KBM-7 (cell line): ENCODE results near the gene PSMD11.
A peak's percentile ranks its signal among the peaks of the same experiment; 100 is the strongest.

Source experiments
- DNase-seq: peaks from one replicate; pipeline ENCODE4 v3.0.0-alpha.2; 2015
- in situ Hi-C: fragments of 300-500 bp; cut with MboI; formaldehyde crosslinking; loops from 2 replicates; pipeline ENCODE4 v1.14.3; 2020; ENCODE audit warnings: low sequenced_read_pairs, low pct_unique_long_range_greater_than_20kb, mixed read lengths

Gene PSMD11

DNA sequence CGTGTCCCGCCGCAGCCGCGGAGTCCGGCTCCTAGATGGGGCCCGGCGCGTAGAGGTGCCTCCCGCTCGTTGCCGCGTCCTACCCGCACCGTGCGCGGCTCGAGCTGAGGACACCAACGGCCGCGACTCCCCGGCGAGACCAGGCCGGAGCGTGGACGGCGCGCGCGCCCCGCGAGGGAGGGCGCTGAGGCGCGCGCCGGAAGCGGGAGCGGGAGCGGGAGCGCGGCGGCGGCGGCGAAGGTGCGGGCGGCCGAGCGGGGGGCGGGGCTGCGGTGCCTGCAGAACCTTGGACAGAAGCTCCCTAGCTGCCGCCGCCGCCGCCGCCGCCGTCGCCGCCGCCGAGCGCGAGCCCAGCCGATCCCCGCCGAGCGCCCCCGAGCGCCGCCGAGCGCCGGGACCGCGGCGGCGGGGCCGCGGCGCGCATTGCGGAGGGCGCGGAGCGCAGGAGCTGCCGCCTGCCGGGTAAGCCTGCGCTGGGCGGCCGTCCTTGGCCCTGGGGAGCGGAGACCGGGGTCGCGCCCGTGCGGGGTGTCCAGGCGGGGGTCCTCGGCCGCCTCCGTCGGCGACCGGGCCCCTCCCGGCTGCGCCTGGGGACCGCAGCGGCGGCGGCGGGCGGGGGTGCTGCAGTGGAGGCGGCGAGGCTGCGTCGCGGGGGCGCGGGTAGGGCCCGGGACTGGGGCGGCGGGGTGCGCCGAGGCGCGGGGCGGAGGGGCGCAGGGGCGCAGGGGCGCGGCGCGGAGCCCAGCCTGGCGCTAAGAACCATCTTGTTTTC is 42.6 kb downstream of the PSMD11 start, which contains the start of gene CDK5R1:
TSS of gene CDK5R1 (plus strand) at position 293 of the 772 bp plus-strand sequence. CDS start 628 bp downstream, outside the sequence.
- in situ Hi-C loops = loop anchor here (25.0 kb wide), 1 partner anchor 275 kb away; no protein-coding TSS in a partner anchor
- peak; percentile 45 for DNase-seq

DNA sequence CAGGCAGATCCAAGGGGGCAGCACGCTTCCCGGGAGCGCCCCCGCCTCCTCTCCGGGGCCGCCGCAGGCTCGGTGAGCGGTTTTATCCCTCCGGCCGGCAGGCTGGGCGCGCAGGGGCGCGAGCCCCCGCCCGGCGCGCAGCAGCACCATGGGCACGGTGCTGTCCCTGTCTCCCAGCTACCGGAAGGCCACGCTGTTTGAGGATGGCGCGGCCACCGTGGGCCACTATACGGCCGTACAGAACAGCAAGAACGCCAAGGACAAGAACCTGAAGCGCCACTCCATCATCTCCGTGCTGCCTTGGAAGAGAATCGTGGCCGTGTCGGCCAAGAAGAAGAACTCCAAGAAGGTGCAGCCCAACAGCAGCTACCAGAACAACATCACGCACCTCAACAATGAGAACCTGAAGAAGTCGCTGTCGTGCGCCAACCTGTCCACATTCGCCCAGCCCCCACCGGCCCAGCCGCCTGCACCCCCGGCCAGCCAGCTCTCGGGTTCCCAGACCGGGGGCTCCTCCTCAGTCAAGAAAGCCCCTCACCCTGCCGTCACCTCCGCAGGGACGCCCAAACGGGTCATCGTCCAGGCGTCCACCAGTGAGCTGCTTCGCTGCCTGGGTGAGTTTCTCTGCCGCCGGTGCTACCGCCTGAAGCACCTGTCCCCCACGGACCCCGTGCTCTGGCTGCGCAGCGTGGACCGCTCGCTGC is 43.3 kb downstream of the PSMD11 start:
- in situ Hi-C loops = loop anchor here (25.0 kb wide), 1 partner anchor 275 kb away; no protein-coding TSS in a partner anchor
- DNase-seq = peak; percentile 24

DNA sequence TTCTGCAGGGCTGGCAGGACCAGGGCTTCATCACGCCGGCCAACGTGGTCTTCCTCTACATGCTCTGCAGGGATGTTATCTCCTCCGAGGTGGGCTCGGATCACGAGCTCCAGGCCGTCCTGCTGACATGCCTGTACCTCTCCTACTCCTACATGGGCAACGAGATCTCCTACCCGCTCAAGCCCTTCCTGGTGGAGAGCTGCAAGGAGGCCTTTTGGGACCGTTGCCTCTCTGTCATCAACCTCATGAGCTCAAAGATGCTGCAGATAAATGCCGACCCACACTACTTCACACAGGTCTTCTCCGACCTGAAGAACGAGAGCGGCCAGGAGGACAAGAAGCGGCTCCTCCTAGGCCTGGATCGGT is 43.9 kb downstream of the PSMD11 start:
- DNase-seq = no peak
- in situ Hi-C loops = loop anchor here (25.0 kb wide), 1 partner anchor 274 kb away; no protein-coding TSS in a partner anchor

DNA sequence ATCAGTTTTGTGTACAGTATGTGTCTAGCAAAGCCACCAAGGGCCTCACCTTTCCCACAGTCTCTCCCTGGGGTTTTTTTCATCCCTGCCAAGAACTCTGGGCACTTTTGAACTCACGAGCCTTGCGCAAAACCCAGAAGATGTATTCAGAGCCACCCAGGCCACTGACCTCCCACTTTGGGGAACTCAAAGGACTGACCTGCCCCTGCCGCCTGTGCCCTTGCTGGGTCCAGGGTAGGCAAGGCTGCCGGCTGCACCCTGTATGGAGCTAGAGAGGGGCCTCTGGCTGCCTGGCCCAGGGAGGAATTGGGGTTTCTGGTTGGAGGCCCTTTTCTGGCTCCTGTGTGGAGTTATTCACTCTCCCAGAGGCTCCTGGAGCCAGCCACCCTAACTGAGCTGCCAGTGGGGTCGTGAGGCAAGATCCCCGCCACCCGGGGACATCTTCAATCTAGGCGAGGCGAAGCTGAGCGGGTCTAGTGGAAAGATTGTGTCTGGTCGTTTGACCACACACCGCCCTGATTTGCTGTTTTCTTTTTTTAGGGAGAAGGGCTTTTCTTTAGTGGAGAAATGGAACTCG is 44.4 kb downstream of the PSMD11 start:
- DNase-seq = no peak
- in situ Hi-C loops = loop anchor here (25.0 kb wide), 1 partner anchor 274 kb away; no protein-coding TSS in a partner anchor

DNA sequence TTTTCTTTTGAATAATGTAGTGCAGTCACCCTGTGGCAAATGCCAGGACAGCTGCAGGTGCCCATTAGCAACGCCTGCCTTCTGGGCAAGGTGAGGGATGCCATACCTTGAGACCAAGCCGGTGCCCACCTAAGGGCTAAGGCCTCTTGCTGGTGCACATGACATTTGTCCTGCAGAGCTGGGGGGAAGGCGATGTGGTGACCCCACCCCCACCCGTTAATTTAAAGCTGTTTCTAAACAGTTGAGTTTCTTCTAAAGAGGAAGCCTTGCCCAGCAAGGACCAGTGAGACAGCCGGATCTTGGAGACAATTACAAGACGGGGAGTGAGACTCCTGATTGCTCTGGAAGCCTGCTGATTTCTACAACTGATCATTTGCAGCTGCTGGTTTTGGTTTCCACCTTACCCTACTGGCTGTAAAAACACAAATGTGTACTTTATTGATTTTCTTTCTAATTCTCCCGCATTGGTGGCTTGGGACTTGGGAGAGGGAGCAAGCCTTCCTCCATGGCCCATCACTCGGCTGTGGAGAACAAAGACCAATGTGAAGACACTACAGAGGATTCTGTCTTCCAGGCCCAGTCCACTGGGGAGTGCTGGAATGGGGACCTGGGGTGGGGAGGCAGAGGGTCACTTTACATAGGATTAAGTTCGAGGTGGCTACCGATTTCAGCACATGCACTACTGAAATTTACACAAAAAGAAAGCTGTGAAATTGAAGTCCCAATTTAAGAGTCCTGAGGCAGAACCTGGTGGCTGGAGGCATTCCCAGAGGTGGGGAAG is 45.2 kb downstream of the PSMD11 start:
- in situ Hi-C loops = loop anchor here (25.0 kb wide), 1 partner anchor 273 kb away; no protein-coding TSS in a partner anchor

DNA sequence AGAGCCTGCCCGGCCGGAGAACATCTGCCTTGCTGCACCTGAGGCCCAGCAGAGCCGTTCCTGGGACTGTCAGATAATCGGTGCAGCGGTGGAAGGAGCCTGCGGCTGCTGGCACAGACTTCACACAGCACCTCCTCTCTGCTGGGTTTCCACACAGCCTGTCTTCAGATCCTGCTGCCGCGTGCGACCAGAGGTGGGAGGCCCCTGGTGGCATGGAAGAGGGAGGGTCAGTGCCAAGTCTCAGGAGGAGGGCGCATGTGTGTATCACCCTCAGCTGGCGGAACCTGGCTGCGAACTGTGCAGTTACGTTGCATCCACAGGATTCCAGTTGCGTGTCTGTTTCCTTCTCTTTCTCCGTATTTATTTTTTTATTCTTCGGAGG is 45.8 kb downstream of the PSMD11 start:
- DNase-seq = no peak
- in situ Hi-C loops = loop anchor here (25.0 kb wide), 1 partner anchor 272 kb away; no protein-coding TSS in a partner anchor

More for the DNA sequence above, 45.2 kb downstream of the PSMD11 start:
- no peak for DNase-seq

DNA sequence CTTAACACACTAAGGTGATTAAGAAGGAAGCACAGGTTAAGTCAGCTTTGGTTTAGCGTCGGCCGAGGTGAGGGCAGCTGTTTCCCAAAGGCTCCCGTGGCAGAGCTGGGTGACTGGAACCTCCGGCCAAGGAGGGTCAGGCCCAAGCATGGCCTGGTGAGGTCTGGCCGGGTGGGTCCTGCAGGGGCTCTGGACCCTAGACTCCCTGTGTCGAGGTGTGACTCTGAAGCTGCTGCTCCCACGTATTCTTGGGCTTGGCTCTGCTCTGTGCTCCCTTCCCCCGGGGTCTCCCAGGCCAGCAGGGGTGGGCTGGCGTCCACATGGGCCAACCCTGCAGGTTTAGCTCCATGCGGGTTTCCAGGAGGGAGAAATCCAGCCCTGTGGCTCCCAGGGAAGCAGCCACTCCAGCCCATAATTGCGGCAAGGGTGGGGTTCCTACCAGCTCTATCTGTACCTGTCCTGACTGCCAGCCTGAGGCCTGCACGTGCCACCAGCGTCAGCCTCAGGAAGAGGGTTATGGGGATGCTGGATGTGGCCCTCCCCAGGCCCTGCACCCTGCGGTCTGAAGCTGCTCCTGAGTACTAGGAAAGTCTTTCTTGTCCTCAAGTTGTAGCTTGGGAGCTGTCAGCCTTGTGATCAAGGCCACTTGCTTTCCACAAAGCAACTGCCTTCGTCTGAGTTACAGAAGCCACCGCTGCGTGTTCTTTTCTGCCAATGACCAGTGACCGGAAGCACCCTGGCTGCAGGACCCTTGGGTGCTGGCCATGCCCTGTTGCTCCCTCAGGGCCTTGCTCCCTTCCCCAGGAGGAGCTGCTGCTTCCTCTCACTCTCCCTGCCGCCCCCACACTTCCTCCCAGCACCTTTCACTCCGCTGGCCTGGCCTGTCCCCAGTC is 47.3 kb downstream of the PSMD11 start:
- peak; percentile 25 for DNase-seq
- in situ Hi-C loops = loop anchor here (25.0 kb wide), 1 partner anchor 271 kb away; no protein-coding TSS in a partner anchor

DNA sequence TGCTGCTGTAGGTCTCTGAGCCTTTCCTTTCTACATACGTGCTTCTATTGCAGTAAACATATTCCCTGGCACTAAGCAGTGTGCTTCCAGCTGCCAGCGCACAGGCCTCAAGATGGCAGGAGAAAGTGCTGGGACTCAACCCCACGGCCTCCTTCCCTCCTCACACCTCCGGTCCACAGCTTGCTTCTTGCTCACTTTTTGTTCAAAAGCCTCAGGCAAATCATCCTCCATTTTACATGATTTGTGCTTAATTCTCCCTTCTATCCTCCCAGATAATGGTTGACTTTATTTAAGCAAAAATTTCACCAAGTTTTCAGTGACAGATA is 47.9 kb downstream of the PSMD11 start:
- in situ Hi-C loops = loop anchor here (25.0 kb wide), 1 partner anchor 270 kb away; no protein-coding TSS in a partner anchor
- no peak for DNase-seq

DNA sequence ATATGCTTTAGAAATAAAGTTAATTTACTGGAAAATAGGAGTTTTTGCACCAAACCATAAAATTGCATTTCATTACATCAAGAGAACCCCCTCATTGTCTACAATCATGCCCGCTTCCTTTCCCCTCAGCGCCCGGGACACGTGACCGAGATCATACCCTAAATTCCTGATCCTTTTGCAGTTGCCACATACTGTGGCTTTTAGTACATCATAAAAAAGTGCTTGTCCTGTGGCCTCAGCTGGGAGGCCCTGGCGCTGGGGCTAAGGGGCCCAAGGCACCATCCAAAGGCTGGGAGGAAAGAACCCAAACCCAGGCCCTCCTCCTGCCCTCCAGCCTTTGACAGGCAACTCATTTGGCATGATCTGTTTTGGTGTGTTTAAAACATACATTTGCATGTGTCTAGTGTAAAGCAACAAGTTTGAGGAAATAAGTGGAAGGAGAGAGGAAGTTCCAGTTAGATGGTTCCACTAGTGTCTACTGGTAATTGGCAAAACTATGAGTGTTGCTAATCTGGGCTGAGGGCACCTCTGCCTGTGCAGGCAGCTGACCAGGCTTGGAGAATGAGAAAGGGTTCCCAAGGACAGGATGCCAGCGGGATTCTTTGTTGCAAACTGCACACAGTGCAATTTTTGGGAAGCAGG is 48.5 kb downstream of the PSMD11 start:
- in situ Hi-C loops = loop anchor here (25.0 kb wide), 1 partner anchor 270 kb away; no protein-coding TSS in a partner anchor
- peak; percentile 36 for DNase-seq

DNA sequence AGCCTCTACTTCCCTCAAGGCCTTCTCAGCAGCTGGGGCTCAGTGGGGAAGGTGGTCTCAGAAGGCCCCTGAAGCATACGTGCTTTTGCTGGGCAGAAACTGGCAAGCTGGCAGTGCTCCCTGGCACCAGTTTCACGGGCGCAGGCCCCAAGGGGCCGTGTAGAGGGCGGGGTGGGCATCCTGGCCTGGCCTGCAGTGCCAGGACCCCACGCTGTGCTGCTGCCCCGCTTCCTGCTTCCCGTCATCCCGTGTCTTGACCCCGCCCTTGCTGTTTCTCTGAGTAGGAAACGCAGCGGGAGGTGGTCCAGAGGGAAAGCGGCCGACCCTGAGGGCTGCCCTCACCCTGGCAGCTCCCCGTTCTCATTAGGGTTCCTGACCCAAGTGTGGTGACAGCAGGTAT is 49.3 kb downstream of the PSMD11 start:
- in situ Hi-C loops = loop anchor here (25.0 kb wide), 1 partner anchor 269 kb away; no protein-coding TSS in a partner anchor

DNA sequence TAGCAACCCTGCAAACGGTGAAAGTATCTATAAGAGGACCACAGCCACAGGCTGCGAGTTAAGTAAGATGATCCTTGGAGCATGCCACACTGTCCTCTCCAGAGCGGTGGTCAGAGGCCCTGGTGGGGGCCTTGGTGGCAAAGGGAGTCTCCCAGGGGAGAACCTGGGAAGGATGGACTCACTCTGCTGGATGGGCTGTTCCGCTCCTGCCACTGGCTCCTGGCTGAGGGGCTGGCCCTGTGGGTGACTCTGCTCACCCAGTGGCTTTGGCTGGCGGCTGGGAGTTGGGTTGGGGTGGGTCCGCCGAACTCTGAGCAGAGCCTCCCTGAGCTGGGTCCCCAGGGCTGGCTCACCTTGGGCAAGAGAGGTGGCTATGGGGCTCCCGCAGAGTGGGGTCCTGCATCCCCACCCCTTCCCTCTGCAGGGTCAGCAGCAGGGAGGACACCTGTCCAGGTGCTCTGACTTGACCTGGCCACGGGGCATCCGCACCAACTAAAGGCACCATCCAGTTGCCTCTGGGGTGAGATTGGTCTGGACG is 49.7 kb downstream of the PSMD11 start:
- no peak for DNase-seq
- in situ Hi-C loops = loop anchor here (25.0 kb wide), 1 partner anchor 268 kb away; no protein-coding TSS in a partner anchor

More for the DNA sequence above, 49.3 kb downstream of the PSMD11 start:
- DNase-seq = no peak

DNA sequence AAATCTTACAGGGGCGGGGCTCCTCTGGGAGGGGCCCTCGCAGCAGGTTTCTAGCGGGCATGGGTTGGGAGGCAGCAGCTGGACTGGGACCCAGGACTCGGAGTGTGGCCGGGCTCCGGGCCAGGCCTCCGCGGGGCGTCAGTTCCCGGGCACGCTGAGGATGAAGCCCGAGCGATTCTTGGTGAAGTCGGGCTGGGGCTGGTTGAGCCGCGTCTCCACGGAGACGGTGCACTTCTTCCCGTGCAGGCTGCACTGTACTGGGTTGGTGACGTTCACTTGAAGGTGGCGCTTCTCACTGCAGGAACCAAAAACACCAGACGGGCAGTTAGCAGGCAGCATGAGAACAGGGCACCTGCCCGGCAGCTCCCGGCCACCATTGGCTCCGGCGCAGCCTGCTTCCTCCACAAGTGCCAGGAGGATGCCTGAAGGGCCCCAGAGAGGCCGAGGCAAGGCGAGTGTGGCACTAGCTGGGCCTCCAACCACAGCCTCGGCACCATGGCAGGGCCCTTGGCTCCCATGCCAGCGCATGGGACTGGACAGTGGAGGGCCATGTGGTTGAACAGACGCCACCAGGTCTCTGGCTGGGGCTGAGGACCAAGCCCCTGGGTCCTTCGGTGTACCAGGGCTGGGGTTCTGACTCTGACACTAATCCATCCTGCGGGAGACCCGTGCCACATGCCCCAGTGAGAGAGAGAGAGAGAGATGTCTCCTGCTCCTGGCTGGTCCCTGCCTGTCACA is 50.5 kb downstream of the PSMD11 start:
- in situ Hi-C loops = loop anchor here (25.0 kb wide), 1 partner anchor 268 kb away; no protein-coding TSS in a partner anchor
- no peak for DNase-seq

DNA sequence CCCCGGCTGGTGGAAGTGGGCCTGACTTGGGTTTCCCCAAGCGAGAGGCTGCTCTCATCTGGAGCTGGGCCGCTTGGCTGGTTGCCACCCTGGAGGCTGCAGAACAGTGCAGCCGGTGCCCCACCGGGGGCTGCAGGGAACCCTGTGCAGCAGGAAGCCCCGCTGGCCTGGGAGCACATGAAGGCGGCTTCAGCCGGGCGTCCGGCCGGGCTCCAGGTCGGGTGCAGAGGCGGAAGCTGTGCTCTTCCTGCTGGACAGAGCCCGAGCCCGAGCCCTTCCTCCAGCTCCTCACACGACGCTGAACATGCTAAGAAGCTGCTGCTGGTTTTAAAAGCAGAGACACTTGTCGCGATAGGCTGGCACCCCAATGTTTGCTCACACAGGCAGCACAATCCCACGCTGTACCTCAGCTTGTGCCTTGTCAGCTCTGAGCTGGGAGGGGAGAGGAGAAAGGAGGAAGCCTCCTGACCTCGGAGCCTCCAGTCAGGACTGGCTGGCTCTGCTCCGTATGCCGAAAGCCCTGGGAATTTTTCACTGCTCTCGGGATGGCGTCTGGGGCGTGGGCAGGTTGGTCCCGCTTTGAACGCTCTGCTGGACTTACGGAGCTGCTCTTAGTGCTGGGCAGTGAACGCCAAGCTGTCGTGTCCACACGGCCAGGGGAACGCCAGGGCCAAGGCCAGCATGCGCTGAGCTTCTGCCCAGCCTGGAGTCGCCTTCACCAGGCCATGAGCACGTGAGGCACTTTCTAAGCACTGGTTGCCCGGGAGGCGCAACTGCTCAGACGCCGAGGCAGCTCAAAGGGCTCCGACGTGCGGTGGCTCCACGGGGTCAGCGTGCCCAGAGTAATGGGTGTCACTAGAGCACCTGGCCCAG is 51.3 kb downstream of the PSMD11 start:
- DNase-seq = no peak
- in situ Hi-C loops = loop anchor here (25.0 kb wide), 1 partner anchor 267 kb away; no protein-coding TSS in a partner anchor

DNA sequence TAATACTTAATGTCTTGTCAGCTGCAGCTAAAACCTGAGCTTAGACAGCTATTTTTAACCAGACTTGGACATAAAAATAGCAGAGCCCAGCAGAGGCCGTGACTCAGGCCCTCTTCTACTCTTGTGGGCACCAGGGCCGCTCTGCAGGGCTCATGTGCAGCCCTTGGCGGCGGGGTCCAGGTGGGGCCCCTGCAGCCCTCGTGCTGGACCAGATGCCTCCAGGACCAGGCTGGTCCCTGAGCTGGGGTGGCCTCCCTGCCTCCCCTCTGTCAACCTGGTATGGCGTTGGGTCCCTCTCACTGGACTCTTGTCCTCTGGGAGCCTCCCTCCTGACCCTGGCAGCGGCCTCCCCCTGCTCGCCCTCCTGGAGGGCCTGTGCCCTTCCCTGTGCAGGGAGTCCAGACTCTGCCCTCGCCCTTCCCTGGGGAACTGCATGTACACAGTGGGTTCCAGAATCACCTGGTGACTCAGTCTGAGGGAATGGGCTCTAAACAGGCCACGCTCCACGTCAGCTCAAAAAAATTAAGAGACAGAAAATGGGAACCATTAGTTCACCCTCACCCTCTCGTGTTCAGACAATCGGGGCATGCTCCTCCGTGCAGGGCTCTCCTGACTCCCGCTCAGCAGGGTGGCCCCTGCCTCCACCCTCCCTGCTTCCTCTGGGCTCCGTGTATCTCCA is 52.2 kb downstream of the PSMD11 start:
- DNase-seq = no peak
- in situ Hi-C loops = loop anchor here (25.0 kb wide), 1 partner anchor 266 kb away; no protein-coding TSS in a partner anchor
